Body of pancreas (tissue), 4 donors: ENCODE data around the gene ROBO1. TPM values are rescaled to one million over a fixed set of nuclear protein-coding genes. Genes with fewer than 3 reads are reported as not detected.

Experiments used
- ATAC-seq: fragments of 150-250 bp; one replicate; pipeline ENCODE4 v1.9.1; 2016
- DNase-seq, 4 donors: peaks; one replicate each; pipeline ENCODE4 v3.0.0-alpha.2; 2019
- H3K27ac ChIP-seq, 4 donors: fragments of 200-600 bp; sonication (generic); 1 replicate in 3 of 4; 2 replicates in 1 of 4; pipeline versions ENCODE4 v1.5.1 to v1.6.1; 2016 to 2019; ENCODE audit warnings: mild to moderate bottlenecking in 1 of 4, mixed read lengths in 1 of 4, moderate library complexity in 1 of 4
- H3K27me3 ChIP-seq, 2 donors: fragments of 200-600 bp; sonication (generic); one replicate each; pipeline ENCODE4 v1.6.0; 2016; ENCODE audit warnings: mild to moderate bottlenecking in 1 of 2
- H3K36me3 ChIP-seq, 2 donors: fragments of 200-600 bp; sonication (generic); replicated peaks in 1 of 2; 2 replicates each; pipeline ENCODE4 v1.5.1; 2016; ENCODE audit warnings: low read depth in 2 of 2; ENCODE audit not compliant: insufficient read depth in 1 of 2
- H3K4me1 ChIP-seq: fragments of 200-600 bp; sonication (generic); one replicate; pipeline ENCODE4 v1.6.0; 2016
- H3K4me3 ChIP-seq, 2 donors: fragments of 200-600 bp; sonication (generic); 1 replicate in 1 of 2; 2 replicates in 1 of 2; pipeline ENCODE4 v1.5.1; 2016 to 2019
- H3K9me3 ChIP-seq, 3 donors: fragments of 200-600 bp; sonication (generic); 1 replicate in 2 of 3; 2 replicates in 1 of 3; pipeline ENCODE4 v1.5.1; 2016
- CTCF ChIP-seq, 7 experiments: fragments of 450-650 bp in 4 of 7; fragments of 200-600 bp in 3 of 7; sonication (generic) in 3 of 7; IDR thresholded peaks; one replicate each; pipeline ENCODE4 v1.5.1; 2016 to 2019; ENCODE audit warnings: antibody characterized with exemption in 7 of 7
- POLR2A ChIP-seq, 3 donors: fragments of 450-650 bp; IDR thresholded peaks; one replicate each; pipeline ENCODE4 v1.6.1; 2016; ENCODE audit warnings: antibody characterized with exemption in 3 of 3, mild to moderate bottlenecking in 2 of 3
- WGBS, 2 donors: methylation state at CpG; one replicate each; pipeline ENCODE4 v1.1.5; 2017; 5-methylcytosine and 5-hydroxymethylcytosine counted together
- intact Hi-C: fragments of 100-400 bp; cut with DNase I; formaldehyde crosslinking; loops from one replicate; pipeline ENCODE4 v1.15.1; 2023
- total RNA-seq, 2 donors: library from RNA; depleted of rRNA; stranded (reverse); fragments of >200 nt; gene quantifications; one replicate each; pipeline ENCODE4 v1.1.0, GENCODE V29; 2016

The ROBO1 gene
- total RNA-seq, 2 donors from 2014 or later = 3.9 to 9.9 TPM

- H3K27ac ChIP-seq = no peak overlapping the region
- intact Hi-C loops = no loop called here
- WGBS, 2 donors = 64 to 78% methylated on average over 3 of the region's 3 CpGs
- no peaks in the 10 kb centered on the region for H3K9me3 ChIP-seq
- H3K4me3 ChIP-seq = no peak overlapping the region
- no peak for ATAC-seq
- no peaks in the 10 kb centered on the region for H3K27me3 ChIP-seq
- no peaks in the 10 kb centered on the region for H3K36me3 ChIP-seq
- TF ChIP-seq POLR2A (IDR thresholded peaks at IDR 0.05) (no peak), CTCF (IDR thresholded peaks at IDR 0.05) (no peak)
- no peaks in the 10 kb centered on the region for H3K4me1 ChIP-seq
- DNase-seq = no peak
These were observed 653.9 kb downstream of the ROBO1 start for GRCh38 chr3:79113876-79114275.

- Histone ChIP-seq H3K4me1 (no peaks in the 10 kb centered on the region), H3K27ac (no peak overlapping the region), H3K36me3 (no peaks in the 10 kb centered on the region), H3K27me3 (no peaks in the 10 kb centered on the region), H3K4me3 (no peak overlapping the region), H3K9me3 (no peaks in the 10 kb centered on the region)
- no peak for ATAC-seq
- intact Hi-C loops = no loop called here
- TF ChIP-seq POLR2A (IDR thresholded peaks at IDR 0.05) (no peak), CTCF (IDR thresholded peaks at IDR 0.05) (no peak)
- DNase-seq = no peak
- 55 to 66% methylated on average over 3 of the region's 3 CpGs for WGBS, 2 donors
These were observed 656.3 kb downstream of the ROBO1 start for GRCh38 chr3:79111375-79112052.

GRCh38 chr3:79109754-79110153 lies 658.0 kb downstream of the ROBO1 start:
- Histone ChIP-seq H3K27me3 (no peaks in the 10 kb centered on the region), H3K36me3 (no peaks in the 10 kb centered on the region), H3K27ac (no peak overlapping the region), H3K4me3 (no peak overlapping the region), H3K9me3 (no peaks in the 10 kb centered on the region), H3K4me1 (no peaks in the 10 kb centered on the region)
- intact Hi-C loops = no loop called here
- no peak for DNase-seq
- WGBS, 2 donors = 68 to 82% methylated on average over 2 of the region's 2 CpGs
- no peak for ATAC-seq
- TF ChIP-seq CTCF (IDR thresholded peaks at IDR 0.05) (no peak), POLR2A (IDR thresholded peaks at IDR 0.05) (no peak)

- ATAC-seq (no peak), DNase-seq (no peak)
- Histone ChIP-seq H3K27ac (no peak overlapping the region), H3K27me3 (no peaks in the 10 kb centered on the region), H3K9me3 (no peaks in the 10 kb centered on the region), H3K4me3 (no peak overlapping the region), H3K4me1 (no peaks in the 10 kb centered on the region), H3K36me3 (no peaks in the 10 kb centered on the region)
- WGBS, 2 donors = 65 to 78% methylated on average over 5 of the region's 5 CpGs
- intact Hi-C loops = no loop called here
- no peak for TF ChIP-seq CTCF (IDR thresholded peaks at IDR 0.05)
- no peak for TF ChIP-seq POLR2A (IDR thresholded peaks at IDR 0.05)
These were observed 664.5 kb downstream of the ROBO1 start for GRCh38 chr3:79103307-79103706.
